Gastroesophageal sphincter (tissue), 4 donors: ENCODE measurements around the gene DPPA5. TPM values are rescaled to one million over a fixed set of nuclear protein-coding genes. Genes with fewer than 3 reads are reported as not detected.
"Not testable (repeated sequence)": the region's sequence is repeated elsewhere in the genome, so short reads cannot be mapped to it uniquely, and the experiment has no call there.

Source experiments
- ATAC-seq: fragments of 150-250 bp; one replicate; pipeline ENCODE4 v1.9.1; 2016; ENCODE audit warnings: mild to moderate bottlenecking, moderate library complexity
- H3K27ac ChIP-seq, 4 donors: fragments of 200-600 bp; sonication (generic) in 3 of 4; 1 replicate in 3 of 4; 2 replicates in 1 of 4; pipeline ENCODE4 v1.5.1; 2016 to 2019
- H3K27me3 ChIP-seq: fragments of 200-600 bp; sonication (generic); one replicate; pipeline ENCODE4 v1.5.1; 2019
- H3K36me3 ChIP-seq, 2 donors: fragments of 200-600 bp; sonication (generic); one replicate each; pipeline ENCODE4 v1.5.1; 2019; ENCODE audit warnings: control low read depth in 1 of 2
- H3K4me1 ChIP-seq, 3 donors: fragments of 200-600 bp; sonication (generic); 1 replicate in 2 of 3; 2 replicates in 1 of 3; pipeline ENCODE4 v1.5.1; 2016 to 2019; ENCODE audit warnings: control low read depth in 2 of 3
- H3K4me3 ChIP-seq, 2 donors: fragments of 200-600 bp; sonication (generic); one replicate each; pipeline ENCODE4 v1.5.1; 2019; ENCODE audit warnings: mild to moderate bottlenecking in 1 of 2, moderate library complexity in 1 of 2
- H3K9me3 ChIP-seq, 3 donors: fragments of 200-600 bp; sonication (generic); one replicate each; pipeline ENCODE4 v1.5.1; 2017 to 2019; ENCODE audit warnings: control low read depth in 2 of 3
- EP300 ChIP-seq: sonication (generic); formaldehyde crosslinking; IDR thresholded peaks from one replicate; pipeline ENCODE4 v1.6.1; 2017; ENCODE audit warnings: antibody characterized with exemption, mild to moderate bottlenecking
- POLR2A ChIP-seq, 2 donors: fragments of 450-650 bp; IDR thresholded peaks; one replicate each; pipeline ENCODE4 v1.6.1; 2017; ENCODE audit warnings: antibody characterized with exemption in 2 of 2, mild to moderate bottlenecking in 2 of 2, moderate library complexity in 1 of 2
- POLR2AphosphoS5 ChIP-seq: sonication (generic); formaldehyde crosslinking; IDR thresholded peaks from one replicate; pipeline ENCODE4 v1.6.1; 2017; ENCODE audit warnings: antibody characterized with exemption
- WGBS, 2 donors: methylation state at CpG; one replicate each; pipeline ENCODE4 v1.1.5; 2018; ENCODE audit warnings: low coverage in 1 of 2; 5-methylcytosine and 5-hydroxymethylcytosine counted together
- total RNA-seq, 4 donors: library from RNA; depleted of rRNA; stranded (reverse); fragments of >200 nt; gene quantifications; one replicate each; pipeline ENCODE4 v1.1.0, GENCODE V29; 2016
- TF ChIP-seq, protein P1 (sequence below), 4 experiments: fragments of 200-600 bp in 2 of 4; fragments of 450-650 bp in 2 of 4; sonication (generic) in 1 of 4; IDR thresholded peaks; one replicate each; pipeline ENCODE4 v1.5.1; 2017 to 2019; ENCODE audit warnings: antibody characterized with exemption in 4 of 4, mild to moderate bottlenecking in 2 of 4, moderate library complexity in 2 of 4

The DPPA5 gene
- total RNA-seq, 4 donors from 2014 or later: not detected

DNA sequence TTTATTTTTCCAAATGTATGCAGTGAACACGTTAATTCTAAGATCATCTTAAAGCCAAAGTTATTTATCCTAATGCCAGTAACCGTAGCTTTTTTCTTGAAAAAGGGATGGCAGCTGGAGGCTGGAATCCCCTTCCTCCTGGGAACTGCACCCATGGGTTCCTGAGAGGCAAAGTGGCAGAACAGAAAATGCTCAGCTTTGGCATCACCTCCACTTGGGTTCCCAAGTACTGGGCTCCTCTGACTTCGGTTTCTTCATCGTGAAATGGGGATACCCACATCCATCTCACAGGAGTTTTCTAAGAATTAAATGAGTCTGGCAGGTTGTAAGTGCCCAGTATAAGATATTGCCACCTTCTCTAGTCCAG is 34.3 kb upstream of the DPPA5 start:
- Histone ChIP-seq H3K27ac (peak overlapping the region in 2 of 4 donors; percentile 64 to 72), H3K27me3 (no peaks in the 10 kb centered on the region), H3K9me3 (no peaks in the 10 kb centered on the region), H3K36me3 (no peaks in the 10 kb centered on the region), H3K4me3 (peak overlapping the region; percentile 46 to 54), H3K4me1 (peaks cover 0 to 12% (median 0%) of the 10 kb centered on the region in 3 donors)
- ATAC-seq: no peak
- WGBS, 2 donors: 27 to 28% methylated on average over 3 to 4 of the region's 4 CpGs
- TF ChIP-seq, protein P1, sequence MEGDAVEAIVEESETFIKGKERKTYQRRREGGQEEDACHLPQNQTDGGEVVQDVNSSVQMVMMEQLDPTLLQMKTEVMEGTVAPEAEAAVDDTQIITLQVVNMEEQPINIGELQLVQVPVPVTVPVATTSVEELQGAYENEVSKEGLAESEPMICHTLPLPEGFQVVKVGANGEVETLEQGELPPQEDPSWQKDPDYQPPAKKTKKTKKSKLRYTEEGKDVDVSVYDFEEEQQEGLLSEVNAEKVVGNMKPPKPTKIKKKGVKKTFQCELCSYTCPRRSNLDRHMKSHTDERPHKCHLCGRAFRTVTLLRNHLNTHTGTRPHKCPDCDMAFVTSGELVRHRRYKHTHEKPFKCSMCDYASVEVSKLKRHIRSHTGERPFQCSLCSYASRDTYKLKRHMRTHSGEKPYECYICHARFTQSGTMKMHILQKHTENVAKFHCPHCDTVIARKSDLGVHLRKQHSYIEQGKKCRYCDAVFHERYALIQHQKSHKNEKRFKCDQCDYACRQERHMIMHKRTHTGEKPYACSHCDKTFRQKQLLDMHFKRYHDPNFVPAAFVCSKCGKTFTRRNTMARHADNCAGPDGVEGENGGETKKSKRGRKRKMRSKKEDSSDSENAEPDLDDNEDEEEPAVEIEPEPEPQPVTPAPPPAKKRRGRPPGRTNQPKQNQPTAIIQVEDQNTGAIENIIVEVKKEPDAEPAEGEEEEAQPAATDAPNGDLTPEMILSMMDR (IDR thresholded peaks at IDR 0.05): no peak
- no peak for TF ChIP-seq POLR2A (IDR thresholded peaks at IDR 0.05)
- TF ChIP-seq POLR2AphosphoS5: no peak
- TF ChIP-seq EP300: no peak

DNA sequence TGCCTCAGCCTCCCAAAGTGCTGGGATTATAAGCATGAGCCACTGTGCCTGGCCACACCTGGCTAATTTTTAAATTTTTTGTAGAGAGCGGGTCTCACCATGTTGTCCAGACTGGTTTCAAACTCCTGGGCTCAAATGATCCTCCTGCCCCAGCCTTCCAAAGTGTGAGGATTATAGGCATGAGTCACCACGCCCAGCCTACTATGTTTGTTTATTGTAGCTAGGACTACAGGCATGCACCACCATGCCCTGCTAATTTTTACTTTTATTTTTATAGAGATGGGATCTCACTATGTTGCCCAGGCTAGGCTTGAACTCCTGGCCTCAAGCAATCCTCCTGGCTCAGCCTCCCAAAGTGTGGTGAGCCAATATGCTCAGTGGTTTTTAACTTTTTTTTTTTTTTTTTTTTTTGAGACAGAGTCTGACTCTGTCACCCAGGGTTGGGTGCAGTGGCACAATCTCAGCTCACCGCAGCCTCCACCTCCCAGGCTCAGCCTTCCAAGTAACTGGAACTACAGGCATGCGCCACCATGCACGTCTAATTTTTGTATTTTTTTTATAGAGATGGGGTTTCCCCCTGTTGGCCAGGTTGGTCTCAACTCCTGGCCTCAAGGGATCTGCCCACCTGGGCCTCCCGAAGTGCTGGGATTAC is 28.5 kb upstream of the DPPA5 start:
- TF ChIP-seq EP300 (no peak), POLR2AphosphoS5 (no peak), POLR2A (IDR thresholded peaks at IDR 0.05) (no peak)
- TF ChIP-seq, protein P1 (IDR thresholded peaks at IDR 0.05): no peak
- H3K27ac ChIP-seq: no peak overlapping the region
- WGBS, 2 donors: 87 to 93% methylated on average over 2 of the region's 6 CpGs
- H3K36me3 ChIP-seq: no peaks in the 10 kb centered on the region
- no peak for ATAC-seq
- no peaks in the 10 kb centered on the region for H3K9me3 ChIP-seq
- H3K4me3 ChIP-seq: no peak overlapping the region
- no peaks in the 10 kb centered on the region for H3K27me3 ChIP-seq
- no peaks in the 10 kb centered on the region for H3K4me1 ChIP-seq

DNA sequence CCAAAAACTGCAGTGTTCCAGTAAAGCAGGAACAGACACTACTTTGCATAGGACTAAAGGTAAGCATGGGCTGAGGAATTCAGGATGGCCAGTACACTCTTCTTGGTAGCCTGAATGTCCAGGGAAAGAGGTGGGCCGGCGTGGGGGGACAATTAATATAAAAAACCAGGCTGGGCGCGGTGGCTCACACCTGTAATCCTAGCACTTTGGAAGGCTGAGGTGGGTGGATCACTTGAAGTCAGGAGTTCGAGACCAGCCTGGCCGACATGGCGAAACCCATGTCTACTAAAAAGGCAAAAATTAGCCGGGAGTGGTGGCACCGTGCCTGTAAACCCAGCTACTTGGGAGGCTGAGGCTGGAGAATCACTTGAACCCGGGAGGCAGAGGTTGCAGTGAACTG is 27.5 kb upstream of the DPPA5 start:
- H3K4me1 ChIP-seq, H3K27ac ChIP-seq: not testable (repeated sequence)
- WGBS, 2 donors: 90 to 92% methylated on average over 5 to 10 of the region's 10 CpGs

DNA sequence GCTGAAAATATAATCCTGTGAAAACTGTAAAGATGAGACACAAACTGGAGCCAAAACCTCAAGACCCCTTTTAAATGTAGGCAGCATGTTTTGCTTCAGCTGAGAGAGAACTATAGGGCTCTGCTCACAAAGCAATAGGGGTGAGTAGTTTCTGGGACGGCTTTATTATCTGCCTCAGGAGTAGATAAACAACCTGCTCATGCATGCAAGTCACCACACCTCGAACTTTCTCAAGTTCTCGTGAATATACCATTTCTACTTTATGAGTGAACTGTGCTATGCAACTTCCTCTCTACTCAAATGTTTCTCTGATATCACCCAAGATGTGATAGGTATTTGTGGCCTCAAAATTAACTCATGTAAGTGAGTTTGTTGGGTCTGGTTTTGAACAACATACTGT is 23.1 kb upstream of the DPPA5 start:
- Histone ChIP-seq H3K4me3 (no peak overlapping the region), H3K9me3 (peaks cover 0 to 10% (median 0%) of the 10 kb centered on the region in 3 donors), H3K27ac (no peak overlapping the region), H3K36me3 (no peaks in the 10 kb centered on the region), H3K27me3 (no peaks in the 10 kb centered on the region), H3K4me1 (no peaks in the 10 kb centered on the region)
- TF ChIP-seq POLR2A (IDR thresholded peaks at IDR 0.05) (no peak), POLR2AphosphoS5 (no peak), EP300 (no peak)
- TF ChIP-seq, protein P1 (IDR thresholded peaks at IDR 0.05): no peak
- 58 to 67% methylated on average over 1 to 3 of the region's 3 CpGs for WGBS, 2 donors
- no peak for ATAC-seq

More for the DNA sequence above, 27.5 kb upstream of the DPPA5 start:
- not testable (repeated sequence) for H3K36me3 ChIP-seq, H3K4me3 ChIP-seq, H3K27me3 ChIP-seq, H3K9me3 ChIP-seq, ATAC-seq

DNA sequence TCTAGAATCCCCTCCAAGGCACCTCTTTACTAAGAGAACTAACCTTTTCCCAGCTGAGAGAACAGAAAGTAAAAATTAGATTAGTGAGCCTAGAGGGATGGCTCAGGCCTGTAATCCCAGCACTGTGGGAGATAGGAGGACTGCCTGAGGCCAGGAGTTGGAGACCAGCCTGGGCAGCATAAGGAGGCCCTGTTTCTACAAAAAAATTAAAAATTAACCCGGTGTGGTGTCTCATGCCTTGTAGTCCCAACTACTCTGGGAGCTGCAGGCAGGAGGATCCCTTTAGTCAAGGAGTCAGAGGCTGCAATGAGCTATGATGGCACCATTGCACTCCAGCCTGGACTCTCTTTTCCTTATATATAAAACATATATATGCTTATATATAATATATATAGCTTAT is 21.1 kb upstream of the DPPA5 start:
- Histone ChIP-seq H3K27me3 (no peaks in the 10 kb centered on the region), H3K27ac (no peak overlapping the region), H3K9me3 (peaks cover 0 to 27% (median 0%) of the 10 kb centered on the region in 3 donors), H3K36me3 (no peaks in the 10 kb centered on the region), H3K4me3 (no peak overlapping the region), H3K4me1 (no peaks in the 10 kb centered on the region)
- ATAC-seq: no peak
- WGBS, 2 donors: 60 to 100% methylated on average over 1 of the region's 1 CpG
- no peak for TF ChIP-seq EP300
- TF ChIP-seq, protein P1 (IDR thresholded peaks at IDR 0.05): no peak
- no peak for TF ChIP-seq POLR2A (IDR thresholded peaks at IDR 0.05)
- no peak for TF ChIP-seq POLR2AphosphoS5
